Loucy (cell line): ENCODE data around the gene OR8B8.

Source experiments
- H2AFZ ChIP-seq: fragments of 200-600 bp; sonication (generic); 2 replicates; pipeline ENCODE4 v1.6.0; 2016; ENCODE audit warnings: antibody characterized with exemption, mild to moderate bottlenecking, low read length, moderate library complexity
- H3F3A ChIP-seq: fragments of 200-600 bp; 2 replicates; pipeline ENCODE4 v1.6.0; 2016; ENCODE audit warnings: antibody characterized with exemption, low read depth, mild to moderate bottlenecking
- H3K27me3 ChIP-seq: fragments of 200-600 bp; sonication (generic); 2 replicates; pipeline ENCODE4 v1.6.1; 2014; ENCODE audit warnings: low read length, mild to moderate bottlenecking; ENCODE audit not compliant: insufficient read depth, poor library complexity, severe bottlenecking
- H3K36me3 ChIP-seq: fragments of 200-600 bp; sonication (generic); 2 replicates; pipeline ENCODE4 v1.6.1; 2016; ENCODE audit warnings: low read length; ENCODE audit not compliant: insufficient read depth
- H3K4me1 ChIP-seq: fragments of 200-600 bp; sonication (generic); 2 replicates; pipeline ENCODE4 v1.5.1; 2014; ENCODE audit warnings: low read length, mild to moderate bottlenecking; ENCODE audit not compliant: insufficient read depth, poor library complexity, severe bottlenecking
- H3K4me2 ChIP-seq: fragments of 200-600 bp; sonication (generic); 2 replicates; pipeline ENCODE4 v1.6.0; 2014; ENCODE audit warnings: antibody characterized with exemption, low read length, low read depth, mild to moderate bottlenecking; ENCODE audit not compliant: poor library complexity, severe bottlenecking
- H3K4me3 ChIP-seq: fragments of 200-600 bp; sonication (generic); 2 replicates; pipeline ENCODE4 v1.5.1; 2014; ENCODE audit warnings: low read length, mild to moderate bottlenecking, mixed read lengths; ENCODE audit not compliant: poor library complexity, severe bottlenecking
- H3K79me2 ChIP-seq: fragments of 200-600 bp; sonication (generic); 2 replicates; pipeline ENCODE4 v1.6.1; 2014; ENCODE audit warnings: low read length; ENCODE audit not compliant: insufficient read depth
- H3K9ac ChIP-seq: fragments of 200-600 bp; sonication (generic); 2 replicates; pipeline ENCODE4 v1.6.0; 2014; ENCODE audit warnings: mild to moderate bottlenecking, low read depth, low read length, moderate library complexity; ENCODE audit not compliant: poor library complexity, severe bottlenecking
- H3K9me2 ChIP-seq: fragments of 200-600 bp; sonication (generic); replicated peaks from 2 replicates; pipeline ENCODE4 v1.6.1; 2016; ENCODE audit warnings: low read depth, low read length, mixed read lengths
- H3K9me3 ChIP-seq: fragments of 200-600 bp; sonication (generic); 2 replicates; pipeline ENCODE4 v1.6.1; 2014; ENCODE audit warnings: mild to moderate bottlenecking, antibody characterized with exemption, low read length, low read depth; ENCODE audit not compliant: insufficient read depth
- H4K20me1 ChIP-seq: fragments of 200-600 bp; sonication (generic); 2 replicates; pipeline ENCODE4 v1.6.0; 2014; ENCODE audit warnings: antibody characterized with exemption, low read length, mild to moderate bottlenecking; ENCODE audit not compliant: insufficient read depth, poor library complexity, severe bottlenecking
- CTCF ChIP-seq: fragments of 200-600 bp; sonication (generic); conservative IDR thresholded peaks from 2 replicates; pipeline ENCODE4 v1.5.1; 2014; ENCODE audit warnings: mild to moderate bottlenecking, antibody characterized with exemption, low read length
- EZH2phosphoT487 ChIP-seq: fragments of 200-600 bp; IDR thresholded peaks from 2 replicates; pipeline ENCODE4 v1.6.1; 2018; ENCODE audit warnings: antibody characterized with exemption, mild to moderate bottlenecking, moderate library complexity, borderline replicate concordance

OR8B8 gene

GRCh38 chr11:124473476-124473875 is 28.0 kb upstream of the OR8B8 start:
- Histone ChIP-seq H3K9me3 (no peaks in the 10 kb centered on the region), H3K9ac (no peak overlapping the region), H4K20me1 (no peaks in the 10 kb centered on the region), H3K4me3 (no peak overlapping the region), H3K4me2 (no peak overlapping the region), H3K4me1 (no peaks in the 10 kb centered on the region), H3K27me3 (no peaks in the 10 kb centered on the region), H3F3A (no peaks in the 10 kb centered on the region), H2AFZ (no peak overlapping the region), H3K79me2 (no peaks in the 10 kb centered on the region), H3K36me3 (no peaks in the 10 kb centered on the region), H3K9me2 (no peaks in the 10 kb centered on the region)
- TF ChIP-seq CTCF (no peak), EZH2phosphoT487 (no peak)

- no peak overlapping the region for H3K4me3 ChIP-seq
- H3K27me3 ChIP-seq: no peaks in the 10 kb centered on the region
- H3F3A ChIP-seq: no peaks in the 10 kb centered on the region
- no peaks in the 10 kb centered on the region for H3K9me2 ChIP-seq
- H3K4me1 ChIP-seq: no peaks in the 10 kb centered on the region
- H3K36me3 ChIP-seq: no peaks in the 10 kb centered on the region
- TF ChIP-seq CTCF (no peak), EZH2phosphoT487 (no peak)
- no peak overlapping the region for H2AFZ ChIP-seq
- no peak overlapping the region for H3K9ac ChIP-seq
- H4K20me1 ChIP-seq: no peaks in the 10 kb centered on the region
- H3K79me2 ChIP-seq: no peaks in the 10 kb centered on the region
- H3K4me2 ChIP-seq: no peak overlapping the region
- no peaks in the 10 kb centered on the region for H3K9me3 ChIP-seq
These were observed 25.2 kb upstream of the OR8B8 start for GRCh38 chr11:124470561-124471227.

GRCh38 chr11:124467381-124467927 is 22.0 kb upstream of the OR8B8 start:
- no peaks in the 10 kb centered on the region for H4K20me1 ChIP-seq
- H3K9me3 ChIP-seq: no peaks in the 10 kb centered on the region
- no peak overlapping the region for H2AFZ ChIP-seq
- H3K36me3 ChIP-seq: no peaks in the 10 kb centered on the region
- H3K4me2 ChIP-seq: no peak overlapping the region
- H3K9me2 ChIP-seq: no peaks in the 10 kb centered on the region
- H3K4me3 ChIP-seq: no peak overlapping the region
- TF ChIP-seq EZH2phosphoT487 (no peak), CTCF (no peak)
- H3K27me3 ChIP-seq: no peaks in the 10 kb centered on the region
- H3K9ac ChIP-seq: no peak overlapping the region
- no peaks in the 10 kb centered on the region for H3F3A ChIP-seq
- no peaks in the 10 kb centered on the region for H3K79me2 ChIP-seq
- no peaks in the 10 kb centered on the region for H3K4me1 ChIP-seq
